ENCODE measurements around the gene B4GALT5. TPM values are rescaled to one million over a fixed set of nuclear protein-coding genes. Genes with fewer than 3 reads are reported as not detected.

Gene B4GALT5
- total RNA-seq, 1 experiment from 2014 or later = 77.0 TPM

DNA sequence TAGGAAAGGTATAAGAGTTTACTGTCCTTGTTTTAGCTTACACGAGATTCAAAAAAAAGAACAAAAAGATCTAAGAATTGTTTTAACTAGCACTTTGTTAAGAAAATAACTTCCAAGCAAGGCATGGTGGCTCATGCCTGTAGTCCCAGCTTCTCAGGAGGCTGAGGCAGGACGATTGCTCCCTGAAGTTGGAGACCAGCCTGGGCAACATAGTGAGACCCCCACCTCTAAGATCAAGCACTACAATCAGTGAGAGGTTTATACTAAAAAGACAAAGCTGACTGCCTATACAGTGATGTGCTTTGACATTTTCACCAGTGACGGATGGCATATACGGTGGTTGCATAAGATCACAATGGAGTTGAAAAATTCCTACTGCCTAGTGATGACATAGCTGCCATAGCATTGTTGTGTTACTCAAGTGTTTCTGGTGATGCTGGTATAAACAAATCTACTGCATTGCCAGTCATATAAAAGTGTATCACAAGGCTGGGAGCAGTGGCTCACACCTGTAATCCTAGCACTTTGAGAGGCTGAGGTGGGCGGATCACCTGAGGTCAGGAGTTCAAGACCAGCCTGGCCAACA is 68.6 kb downstream of the B4GALT5 start:
- Histone ChIP-seq H2AFZ (ENCODE audit: low read length) (no peak overlapping the region), H2BK5ac (ENCODE audit: insufficient read length, low read length) (no peak overlapping the region)

More for the DNA sequence above, 68.6 kb downstream of the B4GALT5 start:
- H3K56ac ChIP-seq (ENCODE audit: insufficient read length, low read depth, low read length) = no peak overlapping the region
- H2BK120ac ChIP-seq (ENCODE audit: low read depth, low read length, poor library complexity, severe bottlenecking) = no peak overlapping the region
- H3T11ph ChIP-seq (ENCODE audit: low read length) = no peak overlapping the region
- no peak overlapping the region for H2BK20ac ChIP-seq (ENCODE audit: low read depth, low read length, poor library complexity, severe bottlenecking)
- no peak overlapping the region for H3K18ac ChIP-seq (ENCODE audit: insufficient read length, low read depth, low read length)
- H3K27ac ChIP-seq (ENCODE audit: insufficient read length, low read depth, low read length) = no peak overlapping the region
- H3K23ac ChIP-seq (ENCODE audit: insufficient read length, low read depth, low read length) = no peak overlapping the region
- H4K5ac ChIP-seq (ENCODE audit: insufficient read length, low read depth, low read length) = no peak overlapping the region
- Mint-ChIP-seq H3K36me3 (ENCODE audit: insufficient read depth in 1 of 3, low read depth in 3 of 3) (peaks cover 41 to 85% (median 84%) of the 10 kb centered on the region in 3 experiments; a peak in 6 of 7 replicates), H3K27ac (no peak overlapping the region), H3K27me3 (ENCODE audit: low read depth) (no peaks in the 10 kb centered on the region), H3K9me3 (no peaks in the 10 kb centered on the region), H3K4me1 (0 out of 4 replicates have a peak, but pooled peaks cover 0 to 3% of the 10 kb centered on the region in 2 experiments), H3K4me3 (no peak overlapping the region)
- no CpG with 5 or more reads among the region's 5 CpGs for WGBS (ENCODE audit: extremely low coverage, insufficient read length, low lambda C conversion rate)
- no peak overlapping the region for H3K4ac ChIP-seq (ENCODE audit: low read depth, low read length)
- no peak overlapping the region for H4K91ac ChIP-seq (ENCODE audit: insufficient read length, low read depth, low read length)
- no peaks in the 10 kb centered on the region for H3K27me3 ChIP-seq (ENCODE audit: insufficient read depth, low read length)
- TF ChIP-seq, protein P1, sequence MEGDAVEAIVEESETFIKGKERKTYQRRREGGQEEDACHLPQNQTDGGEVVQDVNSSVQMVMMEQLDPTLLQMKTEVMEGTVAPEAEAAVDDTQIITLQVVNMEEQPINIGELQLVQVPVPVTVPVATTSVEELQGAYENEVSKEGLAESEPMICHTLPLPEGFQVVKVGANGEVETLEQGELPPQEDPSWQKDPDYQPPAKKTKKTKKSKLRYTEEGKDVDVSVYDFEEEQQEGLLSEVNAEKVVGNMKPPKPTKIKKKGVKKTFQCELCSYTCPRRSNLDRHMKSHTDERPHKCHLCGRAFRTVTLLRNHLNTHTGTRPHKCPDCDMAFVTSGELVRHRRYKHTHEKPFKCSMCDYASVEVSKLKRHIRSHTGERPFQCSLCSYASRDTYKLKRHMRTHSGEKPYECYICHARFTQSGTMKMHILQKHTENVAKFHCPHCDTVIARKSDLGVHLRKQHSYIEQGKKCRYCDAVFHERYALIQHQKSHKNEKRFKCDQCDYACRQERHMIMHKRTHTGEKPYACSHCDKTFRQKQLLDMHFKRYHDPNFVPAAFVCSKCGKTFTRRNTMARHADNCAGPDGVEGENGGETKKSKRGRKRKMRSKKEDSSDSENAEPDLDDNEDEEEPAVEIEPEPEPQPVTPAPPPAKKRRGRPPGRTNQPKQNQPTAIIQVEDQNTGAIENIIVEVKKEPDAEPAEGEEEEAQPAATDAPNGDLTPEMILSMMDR (conservative IDR thresholded peaks at IDR 0.05) = no peak
- no peak overlapping the region for H2AK5ac ChIP-seq (ENCODE audit: insufficient read length, low read length)
- no peak overlapping the region for H4K8ac ChIP-seq (replicated peaks; ENCODE audit: insufficient read length, low read depth, low read length)
- no peaks in the 10 kb centered on the region for H3K9me3 ChIP-seq (ENCODE audit: control insufficient read depth, low read depth, low read length)
- H3K79me2 ChIP-seq (ENCODE audit: insufficient read depth, low read length) = no peaks in the 10 kb centered on the region
- H3K79me1 ChIP-seq (ENCODE audit: insufficient read depth, low read depth, low read length, poor library complexity, severe bottlenecking) = peaks cover 3% of the 10 kb centered on the region
- no peak overlapping the region for H2BK15ac ChIP-seq (ENCODE audit: low read depth, low read length)
- H3K14ac ChIP-seq (ENCODE audit: insufficient read depth, low read length) = no peak overlapping the region
- no peak overlapping the region for H2BK12ac ChIP-seq (ENCODE audit: insufficient read length, low read depth, low read length)
- H3K4me2 ChIP-seq (ENCODE audit: insufficient read depth, insufficient read length, low read length) = no peak overlapping the region
- no peaks in the 10 kb centered on the region for H4K20me1 ChIP-seq (ENCODE audit: control insufficient read depth, insufficient read depth, insufficient read length)
- no peak overlapping the region for H3K9ac ChIP-seq (ENCODE audit: extremely low read depth, insufficient read length, low read length)
- H3K4me1 ChIP-seq (ENCODE audit: insufficient read depth, low read length) = no peaks in the 10 kb centered on the region
- no peak for DNase-seq
- H3K23me2 ChIP-seq (ENCODE audit: insufficient read length, low read depth, low read length, poor library complexity, severe bottlenecking) = no peaks in the 10 kb centered on the region
